HL-60 (cell line): ENCODE measurements around the gene MEX3B.
A peak's percentile ranks its signal among the peaks of the same experiment; 100 is the strongest.

Experiments
- DNase-seq, 2 experiments: peaks; one replicate each; pipeline ENCODE4 v3.0.0-alpha.2; 2010 to 2020; ENCODE audit warnings: low read depth in 1 of 2, low spot score in 1 of 2
- H3K27ac ChIP-seq: fragments of 250-450 bp; sonication (Bioruptor Pico); replicated peaks from 2 replicates; pipeline ENCODE4 v1.5.1; 2020; ENCODE audit warnings: mild to moderate bottlenecking, moderate library complexity
- H3K27me3 ChIP-seq: fragments of 250-450 bp; sonication (Bioruptor Pico); 2 replicates; pipeline ENCODE4 v1.5.1; 2021; ENCODE audit warnings: mild to moderate bottlenecking, moderate library complexity; ENCODE audit not compliant: insufficient read depth, poor library complexity, severe bottlenecking
- H3K4me3 ChIP-seq: replicated peaks from 2 replicates; pipeline ENCODE4 v1.5.1; 2011; ENCODE audit warnings: mild to moderate bottlenecking, control low read depth, low read length; ENCODE audit not compliant: insufficient read depth
- GABPA ChIP-seq: IDR thresholded peaks from 2 replicates; pipeline ENCODE4 v1.6.1; 2012; ENCODE audit warnings: low read depth
- POLR2AphosphoS5 ChIP-seq: IDR thresholded peaks from 2 replicates; pipeline ENCODE4 v1.6.1; 2012; ENCODE audit warnings: low read depth
- SPI1 ChIP-seq: IDR thresholded peaks from 2 replicates; pipeline ENCODE4 v1.6.1; 2012; ENCODE audit warnings: low read depth, mild to moderate bottlenecking, borderline replicate concordance
- TF ChIP-seq, protein P1 (sequence below): IDR thresholded peaks from one replicate; pipeline ENCODE4 v1.5.1; 2011; ENCODE audit warnings: low read length, control low read depth, inconsistent platforms; ENCODE audit not compliant: insufficient read depth
- TF ChIP-seq, protein P2 (sequence below): IDR thresholded peaks from 2 replicates; pipeline ENCODE4 v1.6.1; 2012; ENCODE audit warnings: low read depth; ENCODE audit not compliant: insufficient replicate concordance

Gene MEX3B

DNA sequence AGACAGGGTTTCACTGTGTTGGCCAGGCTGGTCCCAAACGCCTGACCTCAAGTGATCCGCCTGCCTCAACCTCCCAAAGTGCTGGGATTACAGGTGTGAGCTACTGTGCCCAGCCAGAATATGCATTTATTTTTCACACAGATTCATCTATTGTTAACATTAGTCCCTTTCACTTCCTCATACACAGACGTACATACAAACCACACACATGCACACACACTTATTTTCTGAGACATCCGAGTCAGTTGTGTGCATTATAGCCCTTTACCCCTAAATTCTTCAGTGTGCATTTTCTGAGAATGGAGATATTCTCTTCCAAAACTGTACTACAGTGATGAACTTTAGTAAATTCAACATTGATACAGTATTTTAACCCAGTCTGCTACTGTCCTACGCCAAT lies 15.0 kb upstream of the MEX3B start:
- peaks cover 7% of the 10 kb centered on the region for H3K27me3 ChIP-seq
- no peak for DNase-seq
- no peak overlapping the region for H3K4me3 ChIP-seq
- TF ChIP-seq GABPA (no peak), POLR2AphosphoS5 (no peak), SPI1 (no peak)
- TF ChIP-seq, protein P1, sequence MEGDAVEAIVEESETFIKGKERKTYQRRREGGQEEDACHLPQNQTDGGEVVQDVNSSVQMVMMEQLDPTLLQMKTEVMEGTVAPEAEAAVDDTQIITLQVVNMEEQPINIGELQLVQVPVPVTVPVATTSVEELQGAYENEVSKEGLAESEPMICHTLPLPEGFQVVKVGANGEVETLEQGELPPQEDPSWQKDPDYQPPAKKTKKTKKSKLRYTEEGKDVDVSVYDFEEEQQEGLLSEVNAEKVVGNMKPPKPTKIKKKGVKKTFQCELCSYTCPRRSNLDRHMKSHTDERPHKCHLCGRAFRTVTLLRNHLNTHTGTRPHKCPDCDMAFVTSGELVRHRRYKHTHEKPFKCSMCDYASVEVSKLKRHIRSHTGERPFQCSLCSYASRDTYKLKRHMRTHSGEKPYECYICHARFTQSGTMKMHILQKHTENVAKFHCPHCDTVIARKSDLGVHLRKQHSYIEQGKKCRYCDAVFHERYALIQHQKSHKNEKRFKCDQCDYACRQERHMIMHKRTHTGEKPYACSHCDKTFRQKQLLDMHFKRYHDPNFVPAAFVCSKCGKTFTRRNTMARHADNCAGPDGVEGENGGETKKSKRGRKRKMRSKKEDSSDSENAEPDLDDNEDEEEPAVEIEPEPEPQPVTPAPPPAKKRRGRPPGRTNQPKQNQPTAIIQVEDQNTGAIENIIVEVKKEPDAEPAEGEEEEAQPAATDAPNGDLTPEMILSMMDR: no peak
- TF ChIP-seq, protein P2, sequence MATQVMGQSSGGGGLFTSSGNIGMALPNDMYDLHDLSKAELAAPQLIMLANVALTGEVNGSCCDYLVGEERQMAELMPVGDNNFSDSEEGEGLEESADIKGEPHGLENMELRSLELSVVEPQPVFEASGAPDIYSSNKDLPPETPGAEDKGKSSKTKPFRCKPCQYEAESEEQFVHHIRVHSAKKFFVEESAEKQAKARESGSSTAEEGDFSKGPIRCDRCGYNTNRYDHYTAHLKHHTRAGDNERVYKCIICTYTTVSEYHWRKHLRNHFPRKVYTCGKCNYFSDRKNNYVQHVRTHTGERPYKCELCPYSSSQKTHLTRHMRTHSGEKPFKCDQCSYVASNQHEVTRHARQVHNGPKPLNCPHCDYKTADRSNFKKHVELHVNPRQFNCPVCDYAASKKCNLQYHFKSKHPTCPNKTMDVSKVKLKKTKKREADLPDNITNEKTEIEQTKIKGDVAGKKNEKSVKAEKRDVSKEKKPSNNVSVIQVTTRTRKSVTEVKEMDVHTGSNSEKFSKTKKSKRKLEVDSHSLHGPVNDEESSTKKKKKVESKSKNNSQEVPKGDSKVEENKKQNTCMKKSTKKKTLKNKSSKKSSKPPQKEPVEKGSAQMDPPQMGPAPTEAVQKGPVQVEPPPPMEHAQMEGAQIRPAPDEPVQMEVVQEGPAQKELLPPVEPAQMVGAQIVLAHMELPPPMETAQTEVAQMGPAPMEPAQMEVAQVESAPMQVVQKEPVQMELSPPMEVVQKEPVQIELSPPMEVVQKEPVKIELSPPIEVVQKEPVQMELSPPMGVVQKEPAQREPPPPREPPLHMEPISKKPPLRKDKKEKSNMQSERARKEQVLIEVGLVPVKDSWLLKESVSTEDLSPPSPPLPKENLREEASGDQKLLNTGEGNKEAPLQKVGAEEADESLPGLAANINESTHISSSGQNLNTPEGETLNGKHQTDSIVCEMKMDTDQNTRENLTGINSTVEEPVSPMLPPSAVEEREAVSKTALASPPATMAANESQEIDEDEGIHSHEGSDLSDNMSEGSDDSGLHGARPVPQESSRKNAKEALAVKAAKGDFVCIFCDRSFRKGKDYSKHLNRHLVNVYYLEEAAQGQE: no peak
- H3K27ac ChIP-seq: no peak overlapping the region

DNA sequence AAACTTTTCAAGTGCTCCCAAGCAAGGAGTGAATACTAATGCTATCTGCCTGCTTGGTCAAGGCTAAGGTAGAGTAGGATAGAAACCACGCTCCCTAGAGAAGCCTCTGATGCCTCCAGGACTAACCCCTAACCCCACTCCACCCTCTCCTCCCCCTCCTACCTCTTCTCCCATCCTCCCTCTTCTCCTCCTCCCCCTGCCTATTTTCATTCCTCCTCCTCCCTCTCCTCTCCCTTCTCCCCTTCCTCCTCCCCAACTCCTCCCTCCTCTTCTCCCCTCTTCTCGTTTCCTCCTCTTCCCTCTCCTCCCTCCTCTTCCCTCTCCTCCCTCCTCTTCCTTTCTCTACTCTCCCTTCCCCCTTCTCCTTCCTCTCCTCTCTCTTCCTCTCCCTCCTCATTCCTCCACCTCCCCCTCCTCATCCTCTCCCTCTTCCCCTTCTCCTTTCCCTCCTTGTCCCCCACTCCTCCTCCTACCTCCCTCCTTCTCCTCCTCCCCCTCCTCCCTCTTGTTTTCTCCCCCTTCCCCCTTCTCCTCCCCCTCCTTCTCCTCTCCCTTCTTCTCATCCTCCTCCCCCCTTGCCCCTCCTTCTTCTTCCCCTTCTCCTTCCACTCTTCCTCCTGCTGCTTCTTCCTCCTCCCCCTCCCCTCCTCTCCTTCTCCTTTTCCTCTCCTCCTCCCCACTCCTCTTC lies 12.8 kb upstream of the MEX3B start:
- DNase-seq: peak in 1 of 2 experiments; percentile 8
- Histone ChIP-seq H3K4me3 (no peak overlapping the region), H3K27ac (no peak overlapping the region), H3K27me3 (peaks cover 7% of the 10 kb centered on the region)
- TF ChIP-seq, protein P1: no peak
- TF ChIP-seq, protein P2: no peak
- TF ChIP-seq GABPA (no peak), SPI1 (no peak), POLR2AphosphoS5 (no peak)

DNA sequence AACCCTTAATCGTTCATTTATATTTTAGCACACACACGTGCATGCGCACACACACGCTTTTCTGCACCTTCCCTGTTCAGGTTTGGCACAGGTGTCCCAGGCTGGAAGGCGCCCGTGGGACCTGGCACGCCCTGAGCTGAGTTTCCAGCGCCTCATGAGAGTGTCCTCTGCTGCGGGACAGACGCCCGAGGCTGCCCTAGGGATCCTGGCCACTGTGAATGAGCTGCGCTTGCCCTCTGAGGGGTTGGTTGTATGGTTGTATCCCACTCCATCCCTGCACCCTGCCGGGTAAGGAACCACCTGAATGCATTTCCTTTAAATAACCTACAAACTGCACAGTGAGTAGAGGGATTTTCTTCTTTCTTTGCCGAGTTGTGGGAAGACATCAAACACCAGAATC lies 12.2 kb upstream of the MEX3B start:
- no peak overlapping the region for H3K27ac ChIP-seq
- peaks cover 4% of the 10 kb centered on the region for H3K27me3 ChIP-seq
- no peak for TF ChIP-seq GABPA
- TF ChIP-seq, protein P1: no peak
- TF ChIP-seq SPI1: no peak
- no peak for TF ChIP-seq POLR2AphosphoS5
- TF ChIP-seq, protein P2: no peak
- H3K4me3 ChIP-seq: no peak overlapping the region
- DNase-seq: no peak
